ENCODE measurements around the gene SLC38A5.

DNA sequence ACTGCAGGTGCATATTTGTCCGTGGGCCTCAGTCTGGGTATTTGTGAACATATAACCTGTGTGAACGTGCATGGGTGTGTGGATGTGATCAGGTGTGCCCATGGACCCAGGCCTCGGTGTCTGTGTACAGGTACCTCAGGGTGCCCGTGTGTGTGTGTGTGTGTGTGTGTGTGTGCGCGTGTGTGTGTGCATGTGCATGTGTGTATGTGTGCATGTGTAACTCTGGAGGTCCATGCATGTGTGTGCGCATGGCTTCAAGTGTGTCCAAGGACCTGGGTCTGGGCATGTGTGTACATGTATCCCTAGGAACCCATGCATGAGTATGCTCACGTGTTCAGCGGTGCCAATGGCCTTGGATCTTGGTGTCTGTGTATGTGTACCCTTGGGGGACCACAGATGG lies 21.7 kb upstream of the SLC38A5 start:
- TF ChIP-seq CTCF (IDR thresholded peaks at IDR 0.05), result no peak
- TF ChIP-seq EP300 (IDR thresholded peaks at IDR 0.05), result no peak
- TF ChIP-seq POLR2A (IDR thresholded peaks at IDR 0.05), result no peak

Measured in suprapubic skin (tissue), 3 donors.